OCI-LY1 (cell line): Measurements from ENCODE around the gene NPHP1.
"Not testable (repeated sequence)": the region's sequence is repeated elsewhere in the genome, so short reads cannot be mapped to it uniquely, and the experiment has no call there.

ENCODE experiments used
- H2AFZ ChIP-seq: fragments of 200-600 bp; sonication (generic), shearing (Covaris generic); 2 replicates; pipeline ENCODE4 v1.6.0; 2014; ENCODE audit warnings: antibody characterized with exemption, mild to moderate bottlenecking, low read length
- H3F3A ChIP-seq: fragments of 200-600 bp; sonication (generic), shearing (Covaris generic); 2 replicates; pipeline ENCODE4 v1.6.0; 2014; ENCODE audit warnings: mild to moderate bottlenecking, antibody characterized with exemption, low read length, moderate library complexity; ENCODE audit not compliant: insufficient read depth
- H3K27ac ChIP-seq: fragments of 200-600 bp; sonication (generic); 2 replicates; pipeline ENCODE4 v1.5.1; 2014; ENCODE audit warnings: low read length, mixed run types, mild to moderate bottlenecking, low read depth; ENCODE audit not compliant: poor library complexity, severe bottlenecking
- H3K27me3 ChIP-seq: fragments of 200-600 bp; sonication (generic); 2 replicates; pipeline ENCODE4 v1.6.0; 2014; ENCODE audit warnings: antibody characterized with exemption, mild to moderate bottlenecking, low read length, moderate library complexity; ENCODE audit not compliant: insufficient read depth
- H3K36me3 ChIP-seq: fragments of 200-600 bp; sonication (generic); 2 replicates; pipeline ENCODE4 v1.6.1; 2014; ENCODE audit warnings: mild to moderate bottlenecking, antibody characterized with exemption, low read length, moderate library complexity, mixed read lengths; ENCODE audit not compliant: insufficient read depth
- H3K4me1 ChIP-seq: fragments of 200-600 bp; sonication (generic); 2 replicates; pipeline ENCODE4 v1.5.1; 2014; ENCODE audit warnings: mild to moderate bottlenecking, low read length, moderate library complexity; ENCODE audit not compliant: insufficient read depth, severe bottlenecking
- H3K4me2 ChIP-seq: fragments of 200-600 bp; sonication (generic), shearing (Covaris generic); 2 replicates; pipeline ENCODE4 v1.6.1; 2014; ENCODE audit warnings: low read length
- H3K4me3 ChIP-seq: fragments of 200-600 bp; sonication (generic); 2 replicates; pipeline ENCODE4 v1.5.1; 2014; ENCODE audit warnings: low read length, low read depth, mild to moderate bottlenecking, mixed read lengths; ENCODE audit not compliant: poor library complexity, severe bottlenecking
- H3K79me2 ChIP-seq: fragments of 200-600 bp; shearing (Covaris generic); 2 replicates; pipeline ENCODE4 v1.6.1; 2016; ENCODE audit warnings: mixed run types, low read length, mixed read lengths; ENCODE audit not compliant: insufficient read depth
- H3K9ac ChIP-seq: fragments of 200-600 bp; sonication (generic), shearing (Covaris generic); 2 replicates; pipeline ENCODE4 v1.6.1; 2014; ENCODE audit warnings: mild to moderate bottlenecking, low read length, mixed read lengths
- H3K9me2 ChIP-seq: fragments of 200-600 bp; sonication (generic), shearing (Covaris generic); 2 replicates; pipeline ENCODE4 v1.6.1; 2014; ENCODE audit warnings: low read depth, mild to moderate bottlenecking, low read length, mixed read lengths
- H3K9me3 ChIP-seq: fragments of 200-600 bp; shearing (Covaris generic); 2 replicates; pipeline ENCODE4 v1.6.1; 2014; ENCODE audit warnings: low read length, mixed read lengths
- H4K20me1 ChIP-seq: fragments of 200-600 bp; sonication (generic), shearing (Covaris generic); 2 replicates; pipeline ENCODE4 v1.6.0; 2016; ENCODE audit warnings: mild to moderate bottlenecking, low read length; ENCODE audit not compliant: insufficient read depth
- EZH2 ChIP-seq: fragments of 200-600 bp; sonication (generic), shearing (Covaris generic); IDR thresholded peaks from 2 replicates; pipeline ENCODE4 v1.8.0; 2017; ENCODE audit warnings: borderline replicate concordance, mixed run types, mild to moderate bottlenecking, antibody characterized with exemption, low read length, moderate library complexity, mixed read lengths
- TF ChIP-seq, protein P1 (sequence below): fragments of 200-600 bp; sonication (generic), shearing (Covaris generic); IDR thresholded peaks from 2 replicates; pipeline ENCODE4 v1.5.1; 2017; ENCODE audit warnings: mild to moderate bottlenecking, antibody characterized with exemption, low read length, moderate library complexity, mixed read lengths

NPHP1 gene

DNA sequence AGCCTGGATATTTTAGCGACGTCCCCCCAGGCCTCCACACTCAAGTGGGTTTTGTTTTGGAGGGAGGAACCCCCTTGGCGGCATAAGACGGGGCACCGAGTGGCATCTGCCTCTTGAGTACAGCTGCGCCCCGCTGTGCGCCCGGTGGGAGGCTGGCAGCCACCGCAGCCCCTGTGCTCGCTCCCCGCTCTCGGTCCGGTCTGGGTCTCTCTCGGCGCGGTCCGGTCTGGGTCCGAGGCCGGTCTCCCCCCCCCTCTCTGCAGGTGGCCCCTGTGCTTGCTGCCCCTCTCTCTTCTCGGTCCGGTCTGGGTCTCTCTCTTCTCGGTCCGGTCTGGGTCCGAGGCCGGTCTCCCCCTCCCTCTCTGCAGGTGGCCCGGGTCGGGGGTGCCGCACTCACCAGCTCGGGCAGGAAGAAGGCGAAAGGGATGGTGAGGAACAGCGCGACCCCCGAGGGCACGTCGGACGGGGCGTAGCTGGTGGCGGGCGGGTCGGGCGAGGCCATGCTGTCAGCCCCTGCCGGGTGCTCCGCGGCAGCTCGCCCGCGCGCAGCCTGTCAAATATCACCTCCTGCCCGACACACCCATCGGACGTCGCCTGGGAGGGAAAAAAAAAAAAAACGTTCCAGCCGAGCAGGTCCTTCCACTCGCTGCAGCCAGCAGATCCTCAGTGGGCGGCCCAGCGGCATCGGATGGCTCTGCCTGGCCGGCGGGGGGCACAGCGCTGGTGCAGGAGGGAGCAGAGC, 89.4 kb downstream of the NPHP1 start, which contains the start of gene MALL:
Gene MALL (minus strand): TSS at position 532 of the 742 bp plus-strand sequence. CDS start 30 bp downstream, at position 502.
- no peak within 1 kb of the TSS for H3K4me2 ChIP-seq
- no peak within 1 kb of the TSS for H3K27ac ChIP-seq
- no peaks in the 10 kb centered on the region for H3F3A ChIP-seq
- TF ChIP-seq, protein P1, sequence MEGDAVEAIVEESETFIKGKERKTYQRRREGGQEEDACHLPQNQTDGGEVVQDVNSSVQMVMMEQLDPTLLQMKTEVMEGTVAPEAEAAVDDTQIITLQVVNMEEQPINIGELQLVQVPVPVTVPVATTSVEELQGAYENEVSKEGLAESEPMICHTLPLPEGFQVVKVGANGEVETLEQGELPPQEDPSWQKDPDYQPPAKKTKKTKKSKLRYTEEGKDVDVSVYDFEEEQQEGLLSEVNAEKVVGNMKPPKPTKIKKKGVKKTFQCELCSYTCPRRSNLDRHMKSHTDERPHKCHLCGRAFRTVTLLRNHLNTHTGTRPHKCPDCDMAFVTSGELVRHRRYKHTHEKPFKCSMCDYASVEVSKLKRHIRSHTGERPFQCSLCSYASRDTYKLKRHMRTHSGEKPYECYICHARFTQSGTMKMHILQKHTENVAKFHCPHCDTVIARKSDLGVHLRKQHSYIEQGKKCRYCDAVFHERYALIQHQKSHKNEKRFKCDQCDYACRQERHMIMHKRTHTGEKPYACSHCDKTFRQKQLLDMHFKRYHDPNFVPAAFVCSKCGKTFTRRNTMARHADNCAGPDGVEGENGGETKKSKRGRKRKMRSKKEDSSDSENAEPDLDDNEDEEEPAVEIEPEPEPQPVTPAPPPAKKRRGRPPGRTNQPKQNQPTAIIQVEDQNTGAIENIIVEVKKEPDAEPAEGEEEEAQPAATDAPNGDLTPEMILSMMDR: no peak
- TF ChIP-seq EZH2: no peak
- no peaks in the 10 kb centered on the region for H3K79me2 ChIP-seq
- H3K9ac ChIP-seq: no peak within 1 kb of the TSS
- H3K4me3 ChIP-seq: no peak within 1 kb of the TSS
- H3K9me2 ChIP-seq: no peaks in the 10 kb centered on the region
- no peaks in the 10 kb centered on the region for H4K20me1 ChIP-seq
- no peaks in the 10 kb centered on the region for H3K36me3 ChIP-seq
- H2AFZ ChIP-seq: no peak within 1 kb of the TSS
- no peaks in the 10 kb centered on the region for H3K4me1 ChIP-seq
- no peaks in the 10 kb centered on the region for H3K9me3 ChIP-seq
- no peaks in the 10 kb centered on the region for H3K27me3 ChIP-seq

DNA sequence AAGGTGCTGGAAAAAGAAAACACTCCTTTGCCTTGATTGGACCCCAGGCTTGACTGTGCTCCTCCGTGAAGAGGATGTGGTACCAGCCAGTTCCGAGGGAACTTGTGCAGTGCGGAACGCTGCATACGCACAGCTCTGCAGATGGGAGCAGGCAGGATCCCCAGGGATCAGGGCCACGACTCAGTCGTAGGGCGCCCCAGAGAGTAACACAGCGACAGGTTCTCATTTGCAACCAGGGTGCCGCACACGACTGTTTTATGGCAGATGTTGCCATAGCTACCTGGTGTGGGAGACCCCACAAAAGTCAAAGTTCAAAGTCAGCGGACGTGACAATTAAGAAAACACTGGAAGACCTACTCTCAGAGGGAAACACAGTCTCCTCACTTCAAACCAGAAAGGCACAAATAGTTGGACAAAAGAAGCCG, 90.0 kb downstream of the NPHP1 start:
- H3K27ac ChIP-seq: no peak overlapping the region
- H3K4me2 ChIP-seq: no peak overlapping the region
- H2AFZ ChIP-seq: no peak overlapping the region
- H4K20me1 ChIP-seq: no peaks in the 10 kb centered on the region
- no peak overlapping the region for H3K9ac ChIP-seq
- H3K79me2 ChIP-seq: no peaks in the 10 kb centered on the region
- H3K4me1 ChIP-seq: no peaks in the 10 kb centered on the region
- H3K36me3 ChIP-seq: no peaks in the 10 kb centered on the region
- no peaks in the 10 kb centered on the region for H3K27me3 ChIP-seq
- no peak overlapping the region for H3K4me3 ChIP-seq
- TF ChIP-seq, protein P1: no peak
- TF ChIP-seq EZH2: no peak
- H3K9me3 ChIP-seq: no peaks in the 10 kb centered on the region
- H3K9me2 ChIP-seq: no peaks in the 10 kb centered on the region
- H3F3A ChIP-seq: no peaks in the 10 kb centered on the region

DNA sequence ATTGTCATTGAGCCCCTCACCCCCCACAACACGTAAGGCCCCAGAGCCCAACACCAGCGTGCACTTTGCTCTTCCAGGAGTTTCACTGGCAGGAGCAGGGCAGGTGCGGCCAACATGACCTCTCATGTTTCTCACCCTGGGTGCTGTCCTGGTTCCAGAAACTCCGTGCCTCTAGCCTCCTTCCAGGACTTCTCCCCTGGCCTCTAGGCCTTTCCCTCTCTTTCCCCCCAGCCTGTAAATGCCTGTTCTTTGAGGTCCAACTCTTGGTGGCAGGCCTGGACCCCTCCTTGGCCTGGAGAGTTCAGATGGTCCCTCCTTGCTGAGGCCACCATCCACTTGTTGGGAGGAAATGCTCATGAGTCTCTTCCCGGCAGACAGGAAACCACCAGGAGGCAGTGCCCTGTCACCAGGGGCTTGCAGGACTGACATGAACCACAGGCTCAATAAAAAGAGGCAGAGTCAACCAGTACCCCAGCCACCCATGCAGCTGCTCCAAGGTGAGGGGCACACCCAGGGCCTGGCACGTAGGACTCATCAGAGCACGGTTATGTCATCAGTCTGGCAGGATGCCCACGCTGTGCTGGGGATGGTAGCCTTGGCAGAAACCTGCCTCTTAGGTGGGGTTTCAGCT, 90.7 kb downstream of the NPHP1 start:
- no peaks in the 10 kb centered on the region for H3K36me3 ChIP-seq
- no peak overlapping the region for H3K27ac ChIP-seq
- H3K4me2 ChIP-seq: no peak overlapping the region

DNA sequence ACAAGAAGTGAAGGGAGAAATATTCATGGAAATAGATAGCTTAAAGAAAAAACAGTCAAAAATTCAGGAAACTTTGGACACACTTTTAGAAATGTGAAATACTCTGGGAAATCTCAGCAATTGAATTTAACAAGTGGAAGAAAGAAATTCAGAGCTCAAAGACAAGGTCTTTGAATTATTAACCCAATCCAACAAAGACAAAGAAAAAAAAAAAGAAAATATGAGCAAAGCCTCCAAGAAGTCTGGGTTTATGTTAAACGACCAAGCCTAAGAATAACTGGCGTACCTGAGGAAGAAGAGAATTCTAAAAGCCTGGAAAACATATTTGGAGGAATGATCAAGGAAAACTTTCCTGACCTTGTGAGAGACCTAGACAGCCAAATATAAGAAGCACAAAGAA, 96.5 kb downstream of the NPHP1 start:
- H4K20me1 ChIP-seq, H2AFZ ChIP-seq, H3K4me2 ChIP-seq, H3K36me3 ChIP-seq, H3K4me1 ChIP-seq, H3K4me3 ChIP-seq, H3K79me2 ChIP-seq, H3K27ac ChIP-seq, H3K9ac ChIP-seq, H3F3A ChIP-seq, H3K9me3 ChIP-seq, H3K27me3 ChIP-seq, H3K9me2 ChIP-seq: not testable (repeated sequence)

More for the DNA sequence above, 90.7 kb downstream of the NPHP1 start:
- Histone ChIP-seq H3K27me3 (no peaks in the 10 kb centered on the region), H3K9me2 (no peaks in the 10 kb centered on the region), H3F3A (no peaks in the 10 kb centered on the region), H3K4me3 (no peak overlapping the region), H3K4me1 (no peaks in the 10 kb centered on the region), H3K79me2 (no peaks in the 10 kb centered on the region), H4K20me1 (no peaks in the 10 kb centered on the region), H3K9me3 (no peaks in the 10 kb centered on the region), H3K9ac (no peak overlapping the region), H2AFZ (no peak overlapping the region)
- no peak for TF ChIP-seq EZH2
- TF ChIP-seq, protein P1: no peak
